IMR-90 (cell line): Measurements from ENCODE around the gene SAMD1. TPM values are rescaled to one million over a fixed set of nuclear protein-coding genes. Genes with fewer than 3 reads are reported as not detected.

Source experiments
- ATAC-seq: fragments of 200-7000 bp; cut with Tn5 transposase; 2 replicates; pipeline ENCODE4 v1.9.1; 2020; ENCODE audit warnings: low read depth, mild to moderate bottlenecking, moderate library complexity
- BruUV-seq: library from RNA; stranded (reverse); fragments of 400-500 nt; replicated peaks from 2 replicates; lab custom pipeline; 2021; lab: Mats Ljungman, UMichigan
- CTCF ChIA-PET: fragments of 300-600 bp; formaldehyde crosslinking; extraction: SDS; loops from one replicate; lab custom pipeline; 2021; ENCODE audit warnings: antibody characterized with exemption; lab: Yijun Ruan, JAX
- POLR2A ChIA-PET: fragments of 300-600 bp; sonication (Branson Sonifier 250); formaldehyde crosslinking; loops from one replicate; lab custom pipeline; 2022; ENCODE audit warnings: antibody characterized with exemption; ENCODE audit not compliant: unreplicated experiment; lab: Charles Lee
- DNase-seq: peaks from one replicate; pipeline ENCODE4 v3.0.0; 2013
- H2AFZ ChIP-seq: replicated peaks from 2 replicates; pipeline ENCODE3; 2013; ENCODE audit warnings: low read length, mild to moderate bottlenecking; ENCODE audit not compliant: poor library complexity
- H2AK5ac ChIP-seq: 2 replicates; pipeline ENCODE4 v1.6.1; 2013; ENCODE audit warnings: low read depth, low read length, inconsistent platforms
- H2AK9ac ChIP-seq: replicated peaks from 2 replicates; pipeline ENCODE3; 2013; ENCODE audit warnings: mild to moderate bottlenecking, low read depth, low read length, moderate library complexity; ENCODE audit not compliant: poor library complexity
- H2BK120ac ChIP-seq: 2 replicates; pipeline ENCODE4 v1.6.1; 2013; ENCODE audit warnings: low read depth, low read length, inconsistent platforms
- H2BK15ac ChIP-seq: 3 replicates; pipeline ENCODE4 v1.6.1; 2013; ENCODE audit warnings: low read depth, low read length, inconsistent platforms
- H2BK20ac ChIP-seq: 2 replicates; pipeline ENCODE4 v1.6.1; 2013; ENCODE audit warnings: low read depth, mild to moderate bottlenecking, inconsistent platforms, low read length, moderate library complexity
- H2BK5ac ChIP-seq: 2 replicates; pipeline ENCODE4 v1.6.1; 2013; ENCODE audit warnings: mild to moderate bottlenecking, low read depth, low read length, inconsistent platforms; ENCODE audit not compliant: poor library complexity, severe bottlenecking
- H3K14ac ChIP-seq: replicated peaks from 2 replicates; pipeline ENCODE4 v1.6.1; 2013; ENCODE audit warnings: low read depth, low read length, inconsistent platforms
- H3K18ac ChIP-seq: 2 replicates; pipeline ENCODE4 v1.6.1; 2013; ENCODE audit warnings: low read depth, low read length, control low read depth
- H3K23ac ChIP-seq: 2 replicates; pipeline ENCODE4 v1.6.1; 2013; ENCODE audit warnings: low read depth, low read length, inconsistent platforms
- H3K27ac ChIP-seq: 2 replicates; pipeline ENCODE4 v1.5.1; 2013; ENCODE audit warnings: mild to moderate bottlenecking, control low read depth, low read length; ENCODE audit not compliant: insufficient read depth
- H3K27me3 ChIP-seq: 2 replicates; pipeline ENCODE4 v1.6.1; 2013; ENCODE audit warnings: low read length; ENCODE audit not compliant: control insufficient read depth, insufficient read depth
- H3K36me3 ChIP-seq: 2 replicates; pipeline ENCODE4 v1.6.1; 2013; ENCODE audit warnings: low read length, mixed read lengths; ENCODE audit not compliant: control insufficient read depth, insufficient read depth
- H3K4ac ChIP-seq: 2 replicates; pipeline ENCODE4 v1.6.1; 2013; ENCODE audit warnings: low read depth, low read length, inconsistent platforms
- H3K4me1 ChIP-seq: 2 replicates; pipeline ENCODE4 v1.6.1; 2013; ENCODE audit warnings: low read length, mixed read lengths; ENCODE audit not compliant: control insufficient read depth, insufficient read depth
- H3K4me2 ChIP-seq: 2 replicates; pipeline ENCODE4 v1.6.1; 2013; ENCODE audit warnings: low read depth, mild to moderate bottlenecking, control low read depth, low read length, moderate library complexity
- H3K4me3 ChIP-seq: 2 replicates; pipeline ENCODE4 v1.5.1; 2013; ENCODE audit warnings: low read depth, mild to moderate bottlenecking, control low read depth, low read length, moderate library complexity; ENCODE audit not compliant: insufficient read depth
- H3K56ac ChIP-seq: 2 replicates; pipeline ENCODE4 v1.6.1; 2013; ENCODE audit warnings: low read length, inconsistent platforms; ENCODE audit not compliant: insufficient read depth; ENCODE audit errors: extremely low read depth
- H3K79me1 ChIP-seq, 2 experiments: 2 replicates each; pipeline ENCODE4 v1.6.1; 2013; ENCODE audit warnings: low read length in 2 of 2, inconsistent platforms in 1 of 2, low read depth in 1 of 2
- H3K9ac ChIP-seq: 2 replicates; pipeline ENCODE4 v1.6.1; 2013; ENCODE audit warnings: low read depth, low read length, control low read depth
- H3K9me1 ChIP-seq: 2 replicates; pipeline ENCODE4 v1.6.1; 2013; ENCODE audit warnings: low read length, inconsistent platforms; ENCODE audit not compliant: insufficient read depth
- H3K9me3 ChIP-seq: 2 replicates; pipeline ENCODE4 v1.6.1; 2013; ENCODE audit warnings: low read length; ENCODE audit not compliant: control insufficient read depth, insufficient read depth
- H4K20me1 ChIP-seq: 2 replicates; pipeline ENCODE4 v1.6.1; 2013; ENCODE audit warnings: low read length, inconsistent platforms; ENCODE audit not compliant: insufficient read depth
- H4K5ac ChIP-seq: 2 replicates; pipeline ENCODE4 v1.6.1; 2013; ENCODE audit warnings: mild to moderate bottlenecking, low read depth, low read length, control low read depth
- H4K8ac ChIP-seq, 2 experiments: 2 replicates each; pipeline ENCODE4 v1.6.1; 2013; ENCODE audit warnings: low read depth in 2 of 2, low read length in 2 of 2, control low read depth in 1 of 2, inconsistent platforms in 1 of 2
- H4K91ac ChIP-seq: 2 replicates; pipeline ENCODE4 v1.6.1; 2013; ENCODE audit warnings: low read depth, low read length, inconsistent platforms; ENCODE audit not compliant: insufficient read depth
- BHLHE40 ChIP-seq: fragments of 150-350 bp; IDR thresholded peaks from 2 replicates; pipeline ENCODE4 v1.6.1; 2016; ENCODE audit warnings: mild to moderate bottlenecking, low read depth, low read length
- CHD1 ChIP-seq: IDR thresholded peaks from 2 replicates; pipeline ENCODE4 v1.6.1; 2012; ENCODE audit warnings: low read depth, low read length, improper control_type of control experiment
- CTCF ChIP-seq: conservative IDR thresholded peaks from 2 replicates; pipeline ENCODE4 v1.5.1; 2012; ENCODE audit warnings: mild to moderate bottlenecking, low read depth, low read length, improper control_type of control experiment
- ELK1 ChIP-seq: fragments of 150-350 bp; IDR thresholded peaks from 2 replicates; pipeline ENCODE4 v1.6.1; 2016; ENCODE audit warnings: low read depth, mild to moderate bottlenecking, low read length, moderate library complexity, borderline replicate concordance
- FOS ChIP-seq: fragments of 150-350 bp; IDR thresholded peaks from 2 replicates; pipeline ENCODE4 v1.6.1; 2016; ENCODE audit warnings: low read depth, low read length
- MAZ ChIP-seq: IDR thresholded peaks from 2 replicates; pipeline ENCODE4 v1.6.1; 2012; ENCODE audit warnings: low read depth, mild to moderate bottlenecking, low read length, improper control_type of control experiment, moderate library complexity, borderline replicate concordance
- MXI1 ChIP-seq: IDR thresholded peaks from 2 replicates; pipeline ENCODE4 v1.6.1; 2012; ENCODE audit warnings: low read depth, mild to moderate bottlenecking, low read length, moderate library complexity, borderline replicate concordance
- RCOR1 ChIP-seq: IDR thresholded peaks from 2 replicates; pipeline ENCODE4 v1.6.1; 2012; ENCODE audit warnings: mild to moderate bottlenecking, low read length, improper control_type of control experiment; ENCODE audit not compliant: insufficient replicate concordance
- RFX5 ChIP-seq: IDR thresholded peaks from 2 replicates; pipeline ENCODE4 v1.8.0; 2012; ENCODE audit warnings: low read depth, mild to moderate bottlenecking, low read length, moderate library complexity
- SMC3 ChIP-seq: fragments of 150-350 bp; IDR thresholded peaks from 2 replicates; pipeline ENCODE4 v1.6.1; 2016; ENCODE audit warnings: low read depth, mild to moderate bottlenecking, antibody characterized with exemption, low read length, moderate library complexity
- WGBS, 2 experiments: methylation state at CpG; one replicate each; pipeline versions ENCODE4 v1.1.5 to v1.1.7; 2013; ENCODE audit warnings: missing lambda C conversion rate in 2 of 2; ENCODE audit not compliant: insufficient read length in 1 of 2; ENCODE audit errors: extremely low coverage in 2 of 2; 5-methylcytosine and 5-hydroxymethylcytosine counted together
- dilution Hi-C: fragments of 300-500 bp; cut with HindIII; formaldehyde crosslinking; loops from one replicate; pipeline ENCODE4 v1.14.3; 2018; ENCODE audit warnings: low sequenced_read_pairs; ENCODE audit not compliant: unreplicated experiment
- in situ Hi-C: fragments of 300-500 bp; cut with MboI; formaldehyde crosslinking; loops from 3 replicates; pipeline ENCODE4 v1.14.3; 2019; ENCODE audit warnings: low sequenced_read_pairs, inconsistent platforms, mixed read lengths
- intact Hi-C: fragments of 100-400 bp; cut with micrococcal nuclease; formaldehyde crosslinking; loops from 2 replicates; pipeline ENCODE4 v1.10.0; 2022
- polyA plus RNA-seq, 3 experiments: library from polyadenylated mRNA; depleted of rRNA; stranded (reverse); fragments of >200 nt; gene quantifications; 2 replicates each; pipeline ENCODE4 v1.2.3, GENCODE V29; 2012; ENCODE audit warnings: low replicate concordance in 1 of 3
- total RNA-seq: library from RNA; depleted of rRNA; stranded (reverse); fragments of >200 nt; gene quantifications from 2 replicates; pipeline ENCODE4 v1.2.3, GENCODE V29; 2012

Gene SAMD1
- total and polyA plus RNA-seq, 2 of the 4 experiments (the other 2 are of a cell fraction) = 6.5 to 14.1 TPM

- in situ Hi-C loops = loop anchor here (25.0 kb wide), 1 partner anchor 323 kb away; the partner anchor contains the start of genes C19orf53 and MRI1
- CTCF ChIA-PET = no interaction called here
Observed at GRCh38 chr19:14085309-14085995, 5.1 kb downstream of the SAMD1 start, which contains the start of gene C19orf67. C19orf67 (minus strand) TSS chr19:14085783; CDS start chr19:14085627, 156 bp downstream.

More at GRCh38 chr19:14085309-14085995, 5.1 kb downstream of the SAMD1 start, which contains the start of gene C19orf67:
- Histone ChIP-seq H3K56ac (no peak within 1 kb of the TSS), H4K91ac (no peak within 1 kb of the TSS), H2AFZ (no peak within 1 kb of the TSS), H4K8ac (no peak within 1 kb of the TSS), H3K4me1 (peaks cover 7% of the 10 kb centered on the region), H2BK120ac (no peak within 1 kb of the TSS), H3K27ac (no peak within 1 kb of the TSS), H2BK20ac (no peak within 1 kb of the TSS), H2AK5ac (no peak within 1 kb of the TSS), H2BK5ac (no peak within 1 kb of the TSS), H4K5ac (no peak within 1 kb of the TSS), H3K9me3 (no peaks in the 10 kb centered on the region), H3K18ac (no peak within 1 kb of the TSS), H3K4ac (no peak within 1 kb of the TSS), H3K9ac (no peak within 1 kb of the TSS), H3K14ac (no peak within 1 kb of the TSS), H3K4me3 (no peak within 1 kb of the TSS), H3K9me1 (peaks cover 6% of the 10 kb centered on the region; the same call in 1 of the 2 replicates), H2BK15ac (no peak within 1 kb of the TSS), H2AK9ac (no peak within 1 kb of the TSS), H3K27me3 (no peaks in the 10 kb centered on the region), H4K20me1 (peaks cover 7% of the 10 kb centered on the region), H3K79me1 (peaks cover 8 to 24% of the 10 kb centered on the region in 2 experiments), H3K36me3 (peaks cover 12% of the 10 kb centered on the region), H3K23ac (no peak within 1 kb of the TSS), H3K4me2 (no peak within 1 kb of the TSS)
- ATAC-seq = no peak
- 62% methylated on average over 9 of the region's 54 CpGs; no CpG with 5 or more reads in 1 of the 2 experiments for WGBS, 2 experiments
- TF ChIP-seq MXI1 (no peak), RCOR1 (no peak), CTCF (no peak), MAZ (no peak), BHLHE40 (no peak), FOS (no peak), CHD1 (no peak), ELK1 (no peak), RFX5 (no peak), SMC3 (no peak)
- DNase-seq = no peak
- POLR2A ChIA-PET = no interaction called here
- no TSS peak for BruUV-seq
- intact Hi-C loops = no loop called here
- dilution Hi-C loops = no loop called here
